ENCODE data around the gene TTYH2.

- TF ChIP-seq POLR2A (IDR thresholded peaks at IDR 0.05) (no peak), CTCF (IDR thresholded peaks at IDR 0.05) (no peak), POLR2AphosphoS5 (IDR thresholded peaks at IDR 0.05) (no peak), EP300 (IDR thresholded peaks at IDR 0.05) (no peak)
These were observed 57.0 kb downstream of the TTYH2 start for GRCh38 chr17:74270333-74270732.

All from upper lobe of left lung (tissue), 4 donors.